ENCODE data around the gene PHLDA3.
A peak's percentile ranks its signal among the peaks of the same experiment; 100 is the strongest.

The PHLDA3 gene

DNA sequence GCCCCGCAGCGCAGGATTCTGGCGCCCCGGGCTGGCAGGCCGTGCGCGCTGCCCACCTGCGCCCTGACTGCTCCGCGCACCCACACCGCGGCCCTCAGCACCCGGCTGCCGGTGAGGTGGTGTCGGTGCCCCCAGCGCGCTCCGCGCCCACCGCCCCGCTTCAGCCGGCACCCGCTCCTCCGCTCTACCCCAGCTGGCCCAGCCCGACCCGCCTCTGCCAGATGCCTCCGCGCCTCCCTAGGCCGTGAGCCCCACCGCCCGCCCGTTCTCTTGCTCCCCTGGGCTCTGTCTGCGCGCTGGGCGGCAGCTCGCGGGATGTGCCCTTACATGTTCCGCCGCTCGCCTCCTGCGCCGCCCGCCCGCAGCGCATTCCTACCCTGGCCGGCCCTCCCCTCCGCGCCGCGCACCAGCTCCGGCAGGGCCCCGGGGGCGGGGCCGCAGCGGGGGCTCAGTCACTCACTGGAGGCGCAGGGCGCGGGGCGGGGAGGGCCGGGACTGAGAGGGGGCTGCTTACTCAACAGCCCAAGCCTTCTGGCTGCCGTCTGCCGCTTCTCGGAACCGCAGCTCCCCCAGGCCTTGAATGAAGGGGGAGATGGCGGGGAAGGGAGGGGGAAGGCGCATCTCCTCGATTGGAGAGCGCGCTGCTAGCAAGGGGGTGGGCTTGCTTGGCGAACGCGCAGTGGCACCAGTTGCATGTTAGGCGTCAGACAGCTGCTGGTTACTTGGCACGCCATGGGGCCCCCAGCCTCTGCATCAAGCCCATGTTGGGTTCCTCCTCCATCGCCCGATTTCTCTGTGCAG lies at the start of gene PHLDA3:
Gene PHLDA3, minus strand, starts transcription at position 345 of the 801 bp plus-strand sequence. CDS start 402 bp downstream, outside the sequence.
- DNase-seq (ENCODE audit: low spot score): peak; percentile 47

DNA sequence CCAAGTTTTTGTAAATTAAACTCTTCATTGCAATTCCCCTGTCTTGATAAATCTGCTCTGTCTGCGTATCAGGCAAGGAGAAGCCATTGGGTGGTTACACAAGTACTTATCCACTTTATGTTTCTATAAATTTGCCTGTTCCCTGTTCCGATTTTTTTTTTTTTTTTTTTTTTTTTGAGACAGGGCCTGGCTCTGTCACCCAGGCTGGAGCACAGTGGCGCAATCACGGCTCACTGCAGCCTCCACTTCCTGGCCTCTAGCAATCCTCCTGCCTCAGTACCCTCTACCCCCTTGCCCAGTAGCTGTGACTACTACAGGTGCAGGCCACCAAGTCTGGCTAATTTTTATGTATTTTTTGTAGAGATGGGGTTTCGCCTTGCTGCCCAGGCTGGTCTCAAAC lies 49.1 kb upstream of the PHLDA3 start:
- DNase-seq (ENCODE audit: low spot score): no peak

DNA sequence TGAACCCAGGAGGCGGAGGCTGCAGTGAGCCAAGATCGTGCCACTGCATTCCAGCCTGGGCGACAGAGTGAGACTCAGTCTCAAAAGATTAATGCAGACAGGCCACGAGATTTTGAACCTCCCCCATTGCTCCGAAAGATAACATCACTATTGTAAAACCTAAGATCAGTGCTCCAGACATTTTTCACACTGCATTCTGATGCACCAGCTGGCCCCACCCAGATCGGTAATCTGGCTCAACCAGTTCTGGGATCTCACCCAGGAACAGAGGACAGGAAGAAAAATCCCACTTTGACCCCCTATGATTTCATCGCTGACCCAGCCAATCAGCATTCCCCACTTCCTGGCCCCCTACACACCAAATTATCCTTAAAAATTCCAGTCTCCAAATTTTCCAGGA lies 48.6 kb upstream of the PHLDA3 start:
- DNase-seq (ENCODE audit: low spot score): no peak

DNA sequence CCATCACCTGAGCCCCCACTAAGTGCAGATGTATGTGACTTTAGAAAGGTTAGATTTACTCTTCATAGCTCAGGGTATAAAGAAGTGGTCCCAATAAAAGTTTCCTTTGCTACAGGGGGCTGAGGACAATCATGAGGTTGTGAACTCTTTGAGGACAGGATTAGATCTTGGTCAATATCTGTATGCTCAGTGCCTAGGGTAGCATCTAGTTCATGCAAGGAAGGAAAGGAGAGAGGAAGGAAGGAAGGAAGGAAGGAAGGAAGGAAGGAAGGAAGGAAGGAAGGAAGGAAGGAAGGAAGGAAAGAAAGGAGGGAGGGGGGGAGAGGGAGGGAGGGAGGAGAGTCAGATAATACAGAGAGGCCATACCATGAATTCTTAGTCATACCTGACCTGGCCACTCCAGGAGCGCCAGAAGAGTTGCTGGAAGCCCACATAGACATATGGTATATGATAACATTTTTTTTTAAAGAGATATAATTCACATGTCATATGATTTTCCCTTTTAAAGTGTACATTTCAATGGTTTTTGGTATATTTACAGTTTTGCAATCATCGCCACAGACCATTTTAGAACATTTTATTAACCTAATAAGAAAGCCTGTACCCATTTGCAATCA lies 47.6 kb upstream of the PHLDA3 start:
- DNase-seq (ENCODE audit: low spot score): no peak

DNA sequence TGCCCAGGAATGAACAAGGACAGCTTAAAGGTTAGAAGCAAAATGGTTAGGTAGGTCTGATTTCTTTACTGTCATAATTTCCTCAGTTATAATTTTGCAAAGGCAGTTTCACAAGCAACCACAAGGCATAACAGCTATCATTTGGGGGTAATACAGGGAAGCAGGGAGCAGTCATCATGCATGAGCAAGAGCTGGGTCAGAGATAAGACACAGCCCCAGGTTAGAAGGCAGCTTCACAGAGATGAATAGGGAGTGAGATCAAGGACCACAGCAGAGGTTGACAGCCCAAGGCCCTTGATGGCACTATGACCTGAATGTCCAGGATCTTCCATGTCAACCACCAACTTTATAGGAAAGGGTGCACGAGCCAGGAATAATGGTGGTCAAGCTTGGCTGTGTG lies 46.9 kb upstream of the PHLDA3 start:
- no peak for DNase-seq (ENCODE audit: low spot score)

DNA sequence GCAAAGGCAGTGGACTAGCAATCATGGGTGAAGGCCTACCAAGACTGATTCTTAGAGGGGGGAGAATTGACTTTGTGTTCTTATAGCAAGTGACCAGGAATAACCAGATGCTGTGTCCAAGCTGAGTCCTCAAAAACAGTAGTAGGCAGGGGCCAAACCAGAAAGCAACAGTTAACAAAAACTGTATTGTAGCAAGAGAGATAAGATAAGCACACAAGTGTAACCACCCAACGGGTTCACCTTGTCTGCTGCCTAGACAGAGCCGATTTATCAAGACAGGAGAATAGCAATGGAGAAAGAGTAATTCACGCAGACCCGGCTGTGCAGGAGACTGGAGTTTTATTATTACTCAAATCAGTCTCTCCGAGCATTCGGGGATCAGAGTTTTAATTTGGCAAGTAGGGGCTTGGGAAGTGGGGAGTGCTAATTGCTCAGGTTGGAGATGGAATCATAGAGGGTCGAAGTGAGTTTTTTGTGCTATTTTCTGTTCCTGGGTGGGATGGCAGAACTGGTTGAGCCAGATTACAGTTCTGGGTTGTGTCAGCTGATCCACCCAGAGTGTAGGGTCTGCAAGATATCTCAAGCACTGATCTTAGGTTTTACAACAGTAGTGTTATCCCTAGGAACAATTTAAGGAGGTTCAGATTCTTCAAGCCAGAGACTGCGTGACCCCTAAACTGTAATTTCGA lies 46.2 kb upstream of the PHLDA3 start:
- no peak for DNase-seq (ENCODE audit: low spot score)

DNA sequence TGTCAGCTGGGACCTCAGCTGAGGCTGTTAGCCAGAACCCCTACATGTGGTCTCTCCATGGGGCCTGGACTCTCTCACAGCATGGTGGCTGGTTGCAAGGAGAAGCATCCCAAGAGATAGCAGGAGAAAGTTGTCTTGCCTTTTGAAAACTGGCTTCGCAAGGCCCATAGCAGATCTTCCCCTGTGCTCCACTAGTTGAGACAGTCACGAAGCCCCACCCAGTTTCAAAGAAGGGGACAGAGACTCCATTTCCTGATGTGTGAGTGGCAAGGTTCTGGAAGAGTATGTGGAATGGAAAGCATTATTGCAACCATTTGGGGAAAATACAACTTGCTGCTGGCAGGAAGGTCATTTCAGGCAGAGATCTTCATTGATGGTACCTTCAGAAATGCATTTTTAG lies 45.5 kb upstream of the PHLDA3 start:
- DNase-seq (ENCODE audit: low spot score): no peak

DNA sequence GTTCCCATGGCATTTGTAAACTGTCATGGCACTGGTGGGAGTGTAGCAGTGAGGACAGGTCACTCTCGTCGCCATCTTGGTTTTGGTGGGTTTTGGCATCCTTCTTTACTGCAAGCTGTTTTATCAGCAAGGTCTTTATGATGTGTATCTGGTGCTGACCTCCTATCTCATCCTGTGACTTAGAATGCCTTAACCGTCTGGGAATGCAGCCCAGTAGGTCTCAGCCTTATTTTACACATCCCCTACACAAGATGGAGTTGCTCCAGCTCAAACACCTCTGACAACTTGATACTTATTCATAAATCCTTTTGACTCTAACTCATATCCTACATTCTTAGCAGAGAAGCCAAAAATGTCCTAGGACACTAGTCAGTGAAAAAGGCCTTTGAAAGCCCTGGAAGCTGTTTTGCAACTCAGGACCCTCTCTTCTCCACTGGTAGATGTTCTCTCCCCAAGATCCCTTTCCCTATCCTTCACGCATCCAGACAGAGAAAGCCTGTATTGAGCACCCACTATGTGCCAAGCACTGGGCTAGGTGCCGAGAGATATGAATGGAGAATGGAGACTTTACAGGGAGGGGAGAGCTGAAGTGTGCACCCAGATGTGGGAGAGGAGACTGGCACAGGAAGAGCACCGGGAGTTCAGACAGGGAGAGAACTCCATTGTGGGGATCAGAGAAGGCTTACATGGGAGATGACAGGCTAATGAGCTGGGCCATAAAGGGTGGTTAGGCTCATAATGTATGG lies 44.7 kb upstream of the PHLDA3 start:
- no peak for DNase-seq (ENCODE audit: low spot score)

DNA sequence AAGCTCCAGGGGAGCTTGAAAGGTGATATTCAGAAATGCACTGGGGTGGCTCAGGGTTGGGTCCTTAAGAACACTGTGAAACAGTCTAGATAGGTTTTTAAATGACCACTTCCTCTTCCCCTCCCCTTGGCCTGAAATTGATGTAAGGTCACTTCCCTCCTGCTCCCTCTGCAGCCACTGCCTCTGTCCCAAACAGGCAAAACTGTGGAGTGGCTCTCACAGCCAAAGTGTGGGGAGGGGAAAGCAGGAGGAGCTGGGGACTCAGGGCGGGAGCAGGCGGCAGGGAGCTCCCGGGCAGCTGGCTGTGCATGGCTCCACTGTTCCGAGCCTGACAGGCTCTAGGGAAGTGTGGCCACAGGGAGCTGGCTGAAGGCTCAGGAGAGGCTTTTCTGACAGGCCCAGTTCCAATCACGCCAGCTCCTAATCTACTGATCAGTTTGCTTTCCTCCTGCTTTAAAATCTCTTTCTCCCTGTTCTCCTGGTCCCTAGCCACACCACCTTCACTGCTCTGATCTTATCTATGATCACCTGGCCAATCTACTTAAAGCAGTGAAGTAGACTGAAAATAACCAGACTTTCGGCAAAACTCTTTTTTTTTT lies 43.1 kb upstream of the PHLDA3 start:
- DNase-seq (ENCODE audit: low spot score): no peak

DNA sequence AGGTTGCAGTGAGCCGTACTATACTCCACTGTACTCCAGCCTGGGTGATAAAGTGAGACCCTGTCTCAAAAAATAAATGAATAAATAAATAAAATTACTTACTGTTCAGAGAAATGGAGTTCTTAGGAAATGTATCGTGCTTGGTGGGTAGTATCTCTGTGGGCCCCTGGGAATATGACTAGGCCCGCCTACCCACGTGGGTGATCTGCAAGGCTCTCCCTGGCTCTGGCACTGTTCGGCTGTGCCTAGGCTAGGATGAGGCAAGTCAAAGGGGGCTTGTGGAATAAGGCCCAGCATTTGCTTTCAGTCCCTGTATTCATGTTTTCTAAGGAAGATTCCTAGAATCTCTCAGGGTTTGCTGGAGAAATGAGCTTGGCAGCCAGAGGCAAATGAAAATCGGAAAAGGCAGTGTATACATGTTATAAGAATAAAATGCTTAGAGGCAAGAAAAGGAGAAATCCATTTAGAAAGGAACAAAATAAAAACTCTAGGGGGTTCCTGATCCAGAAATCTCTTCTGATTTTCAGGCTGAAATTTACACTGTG lies 42.5 kb upstream of the PHLDA3 start:
- DNase-seq (ENCODE audit: low spot score): no peak

DNA sequence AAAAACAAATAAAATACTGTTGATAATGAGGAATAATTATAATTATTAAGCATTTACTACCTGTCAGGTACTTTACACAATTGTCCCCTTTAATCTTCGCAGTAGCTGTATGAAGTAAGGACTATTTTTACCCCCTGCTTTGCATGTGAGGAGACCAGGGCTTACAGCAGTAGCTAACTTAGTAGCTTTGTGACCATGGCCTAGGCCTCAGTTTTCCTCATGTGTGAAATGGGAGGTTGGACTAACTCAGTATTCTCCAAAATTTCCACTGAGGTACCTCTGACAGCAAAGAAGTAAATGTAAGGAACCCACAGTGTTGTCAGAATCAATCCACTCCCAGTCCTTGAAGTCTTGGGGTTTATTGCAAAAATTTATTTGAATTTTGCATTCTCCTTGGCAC lies 41.7 kb upstream of the PHLDA3 start:
- DNase-seq (ENCODE audit: low spot score): no peak

DNA sequence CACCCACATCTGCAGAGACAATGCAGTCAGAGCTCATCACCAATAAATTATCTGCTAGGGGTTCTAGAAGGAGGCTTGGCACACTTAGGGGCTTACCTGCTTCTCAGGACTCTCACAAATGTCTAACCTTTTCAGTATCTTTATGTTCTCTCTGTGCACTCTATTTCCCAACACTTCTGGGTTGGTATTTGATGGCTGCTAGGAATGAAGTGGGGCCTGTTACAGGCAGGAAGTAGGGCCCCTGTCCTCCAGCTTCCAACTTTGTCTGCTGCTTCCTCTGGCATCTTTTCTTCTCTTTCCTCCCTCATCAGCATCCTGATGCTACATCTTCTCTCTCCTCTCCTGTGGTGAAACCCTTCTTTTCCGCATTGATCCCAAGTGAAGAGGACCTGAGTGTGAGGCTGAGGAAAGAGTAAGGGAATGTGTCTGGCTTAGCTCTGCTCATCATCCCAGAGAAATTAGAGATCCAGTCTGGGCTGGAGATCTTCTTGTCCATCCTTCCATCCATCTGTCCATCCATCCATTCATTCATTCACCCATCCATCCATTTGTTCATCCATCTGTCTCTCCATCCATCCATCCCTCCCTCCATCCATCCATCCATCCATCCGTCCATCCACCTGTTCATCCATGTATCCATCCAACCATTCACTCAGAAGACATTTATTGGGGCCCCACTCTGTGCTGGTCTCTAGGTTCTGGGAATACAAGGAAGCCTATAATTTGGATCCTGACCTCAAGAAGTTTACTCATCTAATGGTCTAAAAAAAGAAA lies 40.8 kb upstream of the PHLDA3 start:
- DNase-seq (ENCODE audit: low spot score): no peak

DNA sequence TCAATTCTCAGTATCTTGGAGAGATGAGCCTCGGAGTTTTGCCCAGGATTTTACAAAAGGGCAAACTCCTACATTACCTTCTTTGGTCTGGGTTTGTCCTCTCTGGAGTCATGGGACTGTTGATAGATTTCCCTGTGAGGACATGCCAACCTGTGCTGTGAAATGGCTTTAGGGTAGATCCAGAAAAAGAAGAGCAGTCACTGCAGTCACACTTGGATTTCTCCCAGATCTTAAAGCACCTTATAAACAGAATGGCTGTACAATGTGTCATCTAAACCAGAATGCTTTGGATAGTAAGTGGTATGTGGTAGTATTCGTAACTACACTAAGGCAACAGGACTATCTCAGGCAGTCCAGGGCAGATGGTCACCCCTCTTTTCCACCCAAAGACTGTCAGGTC lies 39.8 kb upstream of the PHLDA3 start:
- DNase-seq (ENCODE audit: low spot score): no peak

DNA sequence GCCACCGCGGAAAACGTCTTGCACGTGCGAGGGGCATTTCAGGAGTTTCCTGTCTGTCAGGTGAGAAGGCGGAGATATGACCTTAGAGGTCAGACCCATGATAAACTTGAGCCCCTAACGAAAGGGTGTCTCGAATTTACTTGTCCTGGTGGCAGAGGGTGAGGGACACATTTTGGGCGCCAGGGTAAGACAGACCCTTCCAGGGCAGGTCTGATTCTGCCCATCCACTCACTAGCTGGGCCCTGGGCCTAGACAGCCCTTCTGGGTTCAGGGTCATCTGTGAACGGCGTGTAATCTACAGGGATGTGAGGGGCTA lies 38.3 kb upstream of the PHLDA3 start:
- no peak for DNase-seq (ENCODE audit: low spot score)

DNA sequence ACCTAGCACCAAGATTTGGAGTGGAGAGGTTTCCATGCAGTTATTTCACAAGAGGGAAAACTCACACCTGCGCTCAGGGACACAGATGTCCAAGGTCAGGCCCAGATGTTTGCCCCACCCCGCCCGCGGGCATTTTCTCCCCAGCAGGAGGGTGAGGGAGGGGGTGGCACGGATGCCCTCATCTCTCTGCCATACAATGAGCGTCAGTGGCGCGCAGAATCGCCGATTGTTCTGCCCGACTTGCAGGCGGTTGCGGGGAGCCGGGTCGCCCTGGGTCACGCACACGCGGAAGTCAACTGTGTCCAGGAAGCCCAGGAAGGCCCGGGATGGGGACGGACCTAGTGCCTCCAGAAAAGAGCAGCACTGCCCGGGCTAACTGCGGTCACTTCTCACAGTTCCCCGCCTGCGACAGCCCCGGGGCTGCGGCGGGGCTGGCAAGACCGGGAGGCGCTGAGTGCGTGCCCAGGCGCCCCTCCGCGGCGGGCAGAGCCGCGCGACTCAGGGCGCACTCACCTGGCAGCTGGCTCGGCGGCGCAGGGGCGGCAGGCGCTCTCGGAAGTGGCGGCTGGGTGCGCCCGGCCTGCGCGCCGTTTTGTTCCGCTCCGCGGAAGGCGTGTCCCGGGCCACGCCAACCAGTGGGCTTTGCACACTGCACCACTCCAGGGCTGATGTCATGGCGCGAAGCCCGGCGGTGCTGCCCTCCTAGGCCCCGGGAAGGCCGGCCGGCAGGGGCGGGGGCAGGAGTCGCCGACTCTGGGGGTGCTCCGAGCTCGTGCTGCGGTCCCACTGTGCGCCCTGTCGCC lies 37.8 kb upstream of the PHLDA3 start, which contains the start of gene CSRP1:
Gene CSRP1, minus strand, starts transcription at position 567 of the 803 bp plus-strand sequence. CDS start 10,820 bp downstream, outside the sequence.
- DNase-seq (ENCODE audit: low spot score): peak; percentile 67

DNA sequence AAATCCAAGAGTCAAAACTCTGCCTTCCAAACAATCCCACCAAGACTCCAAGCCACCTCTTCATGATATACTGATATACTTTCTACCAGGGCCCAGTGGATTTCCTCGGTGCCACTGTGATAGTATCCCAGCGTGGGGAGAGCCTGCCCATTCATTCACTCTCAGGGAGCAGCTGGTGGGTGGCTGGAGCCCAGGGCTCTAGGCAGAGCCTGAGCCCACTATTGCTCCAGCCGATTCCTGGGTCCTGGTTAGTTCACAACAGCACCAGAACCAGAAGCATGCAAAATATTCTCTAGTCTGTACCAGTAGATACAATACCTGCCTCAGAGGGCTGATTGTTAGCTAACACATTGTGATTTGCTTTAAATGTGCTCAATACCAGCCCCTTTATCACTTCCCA lies 37.1 kb upstream of the PHLDA3 start:
- no peak for DNase-seq (ENCODE audit: low spot score)

DNA sequence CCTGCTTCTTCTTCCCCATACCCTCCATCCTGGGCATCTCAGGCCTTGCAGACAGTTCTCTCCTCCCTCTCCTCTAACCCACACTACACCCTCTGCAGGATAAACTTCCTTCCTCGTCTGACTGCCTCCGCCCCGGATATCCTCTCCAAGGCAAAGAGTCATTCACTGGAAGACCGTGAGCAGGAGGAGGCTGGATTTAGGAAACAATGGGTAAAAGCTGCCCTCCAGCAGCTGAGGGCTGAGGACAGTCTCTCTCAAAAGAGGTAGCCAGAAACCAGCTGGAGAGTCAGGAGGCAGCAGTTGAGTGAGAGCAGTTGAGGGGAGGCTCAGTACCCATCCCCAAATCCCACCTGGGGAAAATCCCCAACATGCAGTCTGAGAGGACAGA lies 36.5 kb upstream of the PHLDA3 start:
- DNase-seq (ENCODE audit: low spot score): peak; percentile 88

DNA sequence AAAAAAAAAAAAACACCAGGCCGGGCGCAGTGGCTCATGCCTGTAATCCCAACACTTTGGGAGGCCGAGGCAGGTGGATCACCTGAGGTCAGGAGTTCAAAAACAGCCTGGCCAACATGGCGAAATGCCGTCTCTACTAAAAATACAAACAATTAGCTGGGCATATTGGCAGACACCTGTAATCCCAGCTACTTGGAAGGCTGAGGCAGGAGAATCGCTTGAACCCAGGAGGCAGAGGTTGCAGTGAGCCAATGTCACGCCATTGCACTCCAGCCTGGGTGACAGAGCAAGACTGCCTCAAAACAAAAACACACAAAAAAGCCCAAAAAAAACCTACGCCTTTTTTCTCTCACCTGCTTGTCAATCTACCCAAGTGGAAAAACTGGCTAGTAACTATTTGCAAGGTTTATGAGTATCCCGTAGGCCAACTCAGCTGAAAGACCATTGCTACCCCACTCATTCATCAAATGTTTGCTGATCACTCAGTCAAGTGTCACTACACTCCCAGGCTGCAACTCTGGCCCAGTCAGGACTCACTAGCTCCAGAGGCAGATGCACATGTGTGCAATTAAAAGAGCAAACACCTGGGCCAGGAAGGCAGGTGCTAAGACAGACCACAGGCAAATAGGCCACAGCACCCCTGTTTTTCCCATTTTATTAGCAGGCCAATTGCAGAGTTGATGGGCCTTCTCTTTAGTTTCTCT lies 36.0 kb upstream of the PHLDA3 start:
- DNase-seq (ENCODE audit: low spot score): no peak

DNA sequence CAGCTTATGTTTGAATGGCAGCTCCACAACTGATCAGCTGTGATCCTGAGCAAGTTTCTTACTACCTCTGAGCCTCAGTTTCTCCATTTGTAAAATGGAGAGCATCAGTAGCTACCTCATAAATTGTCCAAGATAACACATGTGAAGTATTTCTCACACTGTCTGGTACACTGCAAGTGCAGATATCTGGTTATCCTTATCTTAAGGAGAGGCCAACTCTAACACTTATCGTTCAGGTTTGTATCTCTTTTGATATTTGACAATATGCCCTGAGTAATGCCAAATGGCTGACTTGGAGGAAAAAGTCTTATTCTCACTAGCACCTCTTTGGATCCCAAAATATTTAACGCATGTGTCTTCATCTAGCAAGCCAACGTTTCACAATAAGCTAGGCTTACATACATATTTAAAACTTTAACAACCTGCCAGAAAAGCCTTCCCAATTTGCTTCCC lies 35.2 kb upstream of the PHLDA3 start:
- no peak for DNase-seq (ENCODE audit: low spot score)
